Ectodermal cell (in vitro differentiated cells): Measurements from ENCODE around the gene TINAG. TPM values are rescaled to one million over a fixed set of nuclear protein-coding genes. Genes with fewer than 3 reads are reported as not detected.

Experiments used
- H3K27ac ChIP-seq: 2 replicates; pipeline ENCODE4 v1.7.0; 2013; ENCODE audit warnings: mild to moderate bottlenecking, low read depth, low read length; ENCODE audit not compliant: insufficient read depth, poor library complexity, severe bottlenecking
- H3K27me3 ChIP-seq: 2 replicates; pipeline ENCODE4 v1.7.0; 2013; ENCODE audit warnings: mild to moderate bottlenecking, low read length; ENCODE audit not compliant: insufficient read depth, control insufficient read depth, poor library complexity, severe bottlenecking
- H3K36me3 ChIP-seq: one replicate; pipeline ENCODE4 v1.7.0; 2013; ENCODE audit warnings: low read length; ENCODE audit not compliant: control insufficient read depth, insufficient read depth
- H3K4me1 ChIP-seq: one replicate; pipeline ENCODE4 v1.7.0; 2013; ENCODE audit warnings: low read length; ENCODE audit not compliant: control insufficient read depth, insufficient read depth
- H3K4me3 ChIP-seq: 2 replicates; pipeline ENCODE4 v1.7.0; 2013; ENCODE audit warnings: low read depth, low read length, control low read depth; ENCODE audit not compliant: insufficient read depth
- H3K9me3 ChIP-seq: 2 replicates; pipeline ENCODE4 v1.7.0; 2013; ENCODE audit warnings: mild to moderate bottlenecking, low read length, moderate library complexity; ENCODE audit not compliant: control insufficient read depth
- WGBS, 2 experiments: methylation state at CpG; one replicate each; pipeline ENCODE4 v1.1.7; 2013; ENCODE audit warnings: missing lambda C conversion rate in 2 of 2; 5-methylcytosine and 5-hydroxymethylcytosine counted together
- polyA plus RNA-seq, 4 experiments: library from polyadenylated mRNA; stranded (reverse); fragments of 50-300 nt; gene quantifications; one replicate each; pipeline ENCODE4 v1.2.3, GENCODE V29; 2013

TINAG gene, protein sequence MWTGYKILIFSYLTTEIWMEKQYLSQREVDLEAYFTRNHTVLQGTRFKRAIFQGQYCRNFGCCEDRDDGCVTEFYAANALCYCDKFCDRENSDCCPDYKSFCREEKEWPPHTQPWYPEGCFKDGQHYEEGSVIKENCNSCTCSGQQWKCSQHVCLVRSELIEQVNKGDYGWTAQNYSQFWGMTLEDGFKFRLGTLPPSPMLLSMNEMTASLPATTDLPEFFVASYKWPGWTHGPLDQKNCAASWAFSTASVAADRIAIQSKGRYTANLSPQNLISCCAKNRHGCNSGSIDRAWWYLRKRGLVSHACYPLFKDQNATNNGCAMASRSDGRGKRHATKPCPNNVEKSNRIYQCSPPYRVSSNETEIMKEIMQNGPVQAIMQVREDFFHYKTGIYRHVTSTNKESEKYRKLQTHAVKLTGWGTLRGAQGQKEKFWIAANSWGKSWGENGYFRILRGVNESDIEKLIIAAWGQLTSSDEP
- not detected for polyA plus RNA-seq (2013, experiment 1 of 4)
- polyA plus RNA-seq (2013, experiment 2 of 4) = not detected
- polyA plus RNA-seq (2013, experiment 3 of 4) = not detected
- polyA plus RNA-seq (2013, experiment 4 of 4) = not detected

DNA sequence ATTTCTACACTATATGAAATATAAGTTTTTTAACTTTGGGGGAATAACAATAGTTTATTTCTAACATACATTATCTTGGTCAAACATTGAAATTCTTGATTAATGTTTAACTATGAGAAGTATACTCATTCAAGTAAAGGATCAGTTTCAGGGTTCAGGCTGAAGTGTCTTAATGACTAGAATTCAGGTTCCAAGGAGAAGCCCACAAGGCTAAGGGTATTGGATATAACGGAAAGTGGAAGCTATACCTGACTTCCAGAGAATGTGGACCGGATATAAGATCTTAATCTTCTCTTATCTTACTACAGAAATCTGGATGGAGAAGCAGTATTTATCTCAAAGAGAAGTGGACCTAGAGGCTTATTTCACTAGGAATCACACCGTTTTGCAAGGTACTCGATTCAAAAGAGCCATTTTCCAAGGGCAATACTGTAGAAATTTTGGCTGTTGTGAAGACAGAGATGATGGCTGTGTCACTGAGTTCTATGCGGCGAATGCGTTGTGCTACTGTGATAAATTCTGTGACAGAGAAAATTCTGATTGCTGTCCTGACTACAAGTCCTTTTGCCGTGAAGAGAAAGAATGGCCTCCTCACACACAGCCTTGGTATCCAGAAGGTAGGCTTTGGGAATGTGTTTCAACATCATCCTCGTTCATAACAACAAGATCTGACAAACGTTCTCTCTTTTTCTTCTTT lies at the start of gene TINAG:
Gene TINAG (plus strand): TSS at position 153 of the 697 bp plus-strand sequence. CDS start 110 bp downstream, at position 263.
- Histone ChIP-seq H3K27ac (no peak within 1 kb of the TSS), H3K9me3 (no peaks in the 10 kb centered on the region), H3K4me1 (no peaks in the 10 kb centered on the region), H3K4me3 (no peak within 1 kb of the TSS), H3K27me3 (no peaks in the 10 kb centered on the region), H3K36me3 (no peaks in the 10 kb centered on the region)
- WGBS, 2 experiments = 93 to 97% methylated on average over 9 to 10 of the region's 10 CpGs

DNA sequence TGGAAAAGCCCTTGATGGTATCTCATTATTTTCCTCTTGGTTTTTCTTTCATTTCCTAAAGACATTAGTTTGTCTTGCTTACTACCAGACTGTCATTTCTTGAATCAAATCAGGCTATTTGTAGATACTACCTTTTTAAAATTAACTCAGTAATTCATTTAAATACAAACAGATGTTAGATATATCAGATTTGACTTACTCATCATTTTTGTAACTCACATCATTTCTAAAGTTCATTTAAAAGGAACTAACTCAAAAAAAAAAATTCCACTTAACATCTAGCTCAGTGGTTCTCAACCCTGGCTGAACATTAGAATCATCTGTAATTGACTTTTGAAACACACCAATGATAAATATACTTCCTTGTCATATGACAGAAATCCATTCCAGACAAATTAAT lies 48.2 kb upstream of the TINAG start:
- no peaks in the 10 kb centered on the region for H3K36me3 ChIP-seq
- no peaks in the 10 kb centered on the region for H3K9me3 ChIP-seq
- H3K27me3 ChIP-seq = no peaks in the 10 kb centered on the region
- H3K27ac ChIP-seq = no peak overlapping the region
- no peaks in the 10 kb centered on the region for H3K4me1 ChIP-seq
- no peak overlapping the region for H3K4me3 ChIP-seq

DNA sequence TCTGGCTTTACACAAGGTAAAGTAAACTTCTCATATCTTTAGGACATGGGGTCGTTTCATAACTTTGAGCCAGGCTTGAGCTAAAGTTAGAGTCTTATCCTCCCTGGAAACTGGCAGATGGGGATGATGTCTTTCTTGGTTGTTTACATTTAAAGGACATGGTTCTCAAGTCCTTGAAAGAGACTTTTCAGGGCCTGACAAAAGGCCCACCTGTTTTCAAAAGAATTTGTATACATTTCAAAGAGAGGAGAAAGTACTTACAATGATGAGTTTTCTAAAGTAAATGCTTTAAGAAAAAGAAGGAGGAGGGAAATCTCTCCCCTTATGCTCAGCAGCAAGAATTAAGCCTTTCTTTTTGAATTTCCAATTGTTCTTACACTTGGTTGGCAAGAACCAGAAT lies 45.7 kb upstream of the TINAG start:
- Histone ChIP-seq H3K9me3 (no peaks in the 10 kb centered on the region), H3K4me1 (no peaks in the 10 kb centered on the region), H3K27me3 (no peaks in the 10 kb centered on the region), H3K4me3 (no peak overlapping the region), H3K36me3 (no peaks in the 10 kb centered on the region), H3K27ac (no peak overlapping the region)
- WGBS, 2 experiments = 0 to 9% methylated on average over 1 of the region's 1 CpG

DNA sequence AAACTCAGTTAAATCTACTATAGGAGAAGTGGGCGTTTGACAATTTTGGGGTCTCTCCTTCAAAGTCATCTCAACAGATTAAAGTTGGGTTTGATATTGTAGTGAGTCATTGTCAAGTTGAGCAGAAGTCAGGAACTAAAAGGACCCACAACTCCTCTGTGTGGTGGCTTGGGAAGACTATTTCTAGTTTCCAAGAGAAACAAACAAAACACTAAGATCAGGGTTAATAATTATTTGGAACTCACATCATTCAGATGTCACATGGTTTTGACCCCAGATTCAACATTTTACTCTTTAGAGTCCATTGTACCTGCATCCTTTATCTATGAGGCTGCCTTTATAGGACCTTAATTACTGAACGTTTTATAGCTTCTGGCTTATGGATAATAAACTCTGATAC lies 45.3 kb upstream of the TINAG start:
- Histone ChIP-seq H3K9me3 (no peaks in the 10 kb centered on the region), H3K27ac (no peak overlapping the region), H3K36me3 (no peaks in the 10 kb centered on the region), H3K4me3 (no peak overlapping the region), H3K4me1 (no peaks in the 10 kb centered on the region), H3K27me3 (no peaks in the 10 kb centered on the region)
- WGBS, 2 experiments = 80 to 83% methylated on average over 2 of the region's 2 CpGs

DNA sequence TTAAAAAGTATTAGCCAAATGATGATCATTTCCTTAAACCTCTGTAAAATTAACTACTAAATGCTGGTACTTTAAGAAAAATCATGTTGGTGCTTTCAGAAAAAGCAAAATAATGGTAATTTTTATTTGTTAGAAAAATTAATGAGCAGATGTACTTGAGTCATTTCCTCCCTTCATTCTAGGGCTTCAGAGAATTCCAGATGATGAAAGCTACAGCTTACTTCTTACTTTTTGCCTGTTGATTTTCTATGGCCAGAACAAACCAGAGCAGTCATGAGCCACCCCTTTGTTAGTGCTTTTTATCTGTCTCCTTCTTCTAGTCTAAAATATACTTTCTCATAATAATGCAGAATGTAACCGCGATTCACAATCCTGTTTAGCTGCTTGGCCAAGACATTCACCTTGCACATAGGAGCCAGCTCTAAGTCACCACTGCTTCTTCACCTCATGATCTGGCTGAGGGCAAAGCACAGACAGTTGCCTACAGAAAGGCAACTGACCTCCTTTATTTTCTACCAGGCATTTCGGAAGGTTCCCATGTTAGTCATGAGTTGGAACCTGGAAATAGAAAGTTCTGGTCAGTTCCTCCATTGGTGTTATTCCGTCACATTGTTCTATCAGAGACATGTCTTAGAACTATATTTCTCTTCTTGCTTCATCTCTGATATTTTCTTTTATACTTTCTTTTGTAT lies 43.5 kb upstream of the TINAG start:
- 91 to 94% methylated on average over 4 of the region's 4 CpGs for WGBS, 2 experiments
- Histone ChIP-seq H3K4me1 (no peaks in the 10 kb centered on the region), H3K27me3 (no peaks in the 10 kb centered on the region), H3K27ac (no peak overlapping the region), H3K9me3 (no peaks in the 10 kb centered on the region), H3K36me3 (no peaks in the 10 kb centered on the region), H3K4me3 (no peak overlapping the region)

DNA sequence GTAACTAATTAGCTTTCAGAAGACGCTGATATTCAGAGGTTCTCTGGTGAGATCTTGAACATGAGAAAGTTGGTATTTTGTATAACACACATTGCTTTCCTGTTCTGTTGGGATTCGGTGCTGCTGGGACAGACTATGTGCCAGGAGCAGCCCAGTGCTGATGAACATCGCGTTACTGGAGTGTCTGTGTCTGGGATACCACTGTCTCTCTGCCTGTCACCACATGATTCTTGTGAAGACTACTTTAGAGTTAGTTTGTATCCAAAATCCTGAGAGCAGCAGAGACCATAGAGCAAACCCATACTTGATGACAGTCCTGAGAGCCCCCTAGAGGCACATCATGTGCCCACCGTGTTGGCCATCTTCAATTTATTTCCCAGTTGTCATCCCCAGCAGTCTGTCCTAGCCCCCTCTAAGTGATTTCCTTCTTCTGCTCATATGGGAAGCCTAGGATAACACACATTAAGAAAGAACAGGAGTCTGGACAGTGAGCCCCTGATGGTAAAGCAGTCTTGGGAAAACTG lies 41.8 kb upstream of the TINAG start:
- WGBS, 2 experiments = 84 to 89% methylated on average over 5 of the region's 5 CpGs

DNA sequence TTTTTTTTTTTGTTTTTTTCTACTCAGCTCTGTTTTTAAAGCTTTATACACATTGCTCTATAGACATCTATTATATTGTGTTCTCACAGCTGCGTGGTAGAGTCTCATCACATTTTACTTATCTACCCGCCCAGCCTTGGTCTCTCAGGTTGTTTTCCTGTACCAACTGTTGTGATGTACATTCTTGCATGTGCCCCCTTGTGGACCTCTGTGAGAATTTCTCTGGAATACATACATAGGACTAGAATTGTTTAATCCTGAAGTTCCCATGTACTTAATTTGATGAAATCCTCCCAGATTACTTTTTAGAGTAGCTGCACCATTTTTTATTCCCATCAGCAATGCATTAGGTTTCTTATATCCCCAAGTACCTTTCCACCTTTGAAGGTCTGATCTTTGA lies 40.4 kb upstream of the TINAG start:
- no peaks in the 10 kb centered on the region for H3K4me1 ChIP-seq
- H3K9me3 ChIP-seq = no peaks in the 10 kb centered on the region
- WGBS, 2 experiments = 85 to 89% methylated on average over 2 of the region's 2 CpGs
- no peak overlapping the region for H3K27ac ChIP-seq
- H3K27me3 ChIP-seq = no peaks in the 10 kb centered on the region
- H3K4me3 ChIP-seq = no peak overlapping the region
- no peaks in the 10 kb centered on the region for H3K36me3 ChIP-seq

More for the DNA sequence above, 41.8 kb upstream of the TINAG start:
- no peaks in the 10 kb centered on the region for H3K9me3 ChIP-seq
- H3K27ac ChIP-seq = no peak overlapping the region
- no peaks in the 10 kb centered on the region for H3K4me1 ChIP-seq
- no peak overlapping the region for H3K4me3 ChIP-seq
- no peaks in the 10 kb centered on the region for H3K27me3 ChIP-seq
- H3K36me3 ChIP-seq = no peaks in the 10 kb centered on the region

DNA sequence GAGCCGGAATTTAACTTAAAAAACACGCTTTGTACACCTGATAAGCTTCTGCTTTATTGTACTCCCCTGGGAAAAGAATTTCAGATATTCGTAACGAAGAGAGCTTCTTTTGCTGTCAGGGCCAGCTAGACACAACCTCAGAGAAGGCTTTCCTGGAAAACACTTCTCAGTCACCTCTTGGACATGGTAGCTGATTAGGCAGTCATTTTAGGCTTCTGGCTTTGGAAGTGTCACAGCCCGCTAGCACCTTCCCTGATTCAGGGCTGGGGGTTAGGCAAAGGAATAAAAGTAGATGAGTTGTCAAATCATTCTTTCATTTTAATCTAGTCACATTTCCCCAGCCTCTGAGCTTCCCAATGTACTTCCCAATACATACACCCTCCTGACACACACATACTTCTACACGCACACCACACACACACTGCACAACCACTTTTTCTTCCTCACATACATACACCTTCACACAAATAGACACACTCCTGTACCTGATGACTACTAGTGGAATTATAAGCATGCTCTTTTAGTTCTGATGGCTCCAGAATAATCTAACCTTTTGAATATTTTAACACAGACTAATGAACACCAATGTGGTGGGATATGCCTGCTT lies 34.9 kb upstream of the TINAG start:
- Histone ChIP-seq H3K36me3 (no peaks in the 10 kb centered on the region), H3K4me3 (no peak overlapping the region), H3K9me3 (no peaks in the 10 kb centered on the region), H3K27ac (no peak overlapping the region), H3K4me1 (no peaks in the 10 kb centered on the region), H3K27me3 (no peaks in the 10 kb centered on the region)
- 94 to 95% methylated on average over 6 of the region's 6 CpGs for WGBS, 2 experiments

DNA sequence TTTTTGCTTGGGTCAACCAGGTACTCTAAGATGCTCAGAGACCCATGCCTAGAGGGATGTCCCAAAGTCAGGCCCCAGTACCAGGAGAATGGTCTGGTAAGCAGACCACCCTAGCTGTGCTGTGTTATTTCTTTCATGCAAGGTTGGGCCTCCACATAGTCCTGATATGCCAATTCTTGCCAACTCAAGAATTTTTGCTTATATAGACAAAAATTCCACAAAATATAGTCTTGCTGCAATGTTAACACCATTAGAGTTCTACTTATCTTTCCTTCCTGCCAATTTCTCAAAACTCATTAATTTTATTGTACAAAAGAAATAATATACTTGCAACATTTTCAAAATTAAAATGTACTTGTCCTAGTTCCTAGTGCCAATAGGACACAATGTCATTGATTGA lies 33.9 kb upstream of the TINAG start:
- no peaks in the 10 kb centered on the region for H3K9me3 ChIP-seq
- H3K4me3 ChIP-seq = no peak overlapping the region
- H3K27ac ChIP-seq = no peak overlapping the region
- H3K4me1 ChIP-seq = no peaks in the 10 kb centered on the region
- H3K27me3 ChIP-seq = no peaks in the 10 kb centered on the region
- H3K36me3 ChIP-seq = no peaks in the 10 kb centered on the region
